ENCODE results near the gene MAD1L1.
"Not testable (repeated sequence)": the region's sequence is repeated elsewhere in the genome, so short reads cannot be mapped to it uniquely, and the experiment has no call there.

MAD1L1 gene

GRCh38 chr7:1970895-1971294 lies 261.9 kb downstream of the MAD1L1 start:
- peaks cover 0 to 12% of the 10 kb centered on the region in 2 experiments; a peak in 1 of 3 replicates for H3K36me3 ChIP-seq (ENCODE audit: control insufficient read depth in 2 of 2, insufficient read depth in 1 of 2, low read length in 2 of 2)
- ChIA-PET CTCF (no interaction called here), POLR2A (no interaction called here)
- no peak overlapping the region for H3K4me3 ChIP-seq (ENCODE audit: low read depth, low read length)
- TF ChIP-seq ZSCAN30 (tag by site-specific recombination; IDR thresholded peaks at IDR 0.05) = no peak
- TF ChIP-seq ZNF600 (tag by site-specific recombination; IDR thresholded peaks at IDR 0.05) = no peak
- H3K9me3 ChIP-seq (ENCODE audit: control insufficient read depth, insufficient read depth, low read depth, low read length) = no peaks in the 10 kb centered on the region
- H3K4me1 ChIP-seq (ENCODE audit: control insufficient read depth, insufficient read depth, low read length) = no peaks in the 10 kb centered on the region
- no peak overlapping the region for H3K27ac ChIP-seq (ENCODE audit: extremely low read depth, low read depth, low read length)

- H3K27ac ChIP-seq (ENCODE audit: extremely low read depth, low read depth, low read length); H3K4me3 ChIP-seq (ENCODE audit: low read depth, low read length); POLR2A ChIA-PET; H3K9me3 ChIP-seq (ENCODE audit: control insufficient read depth, insufficient read depth, low read depth, low read length); H3K36me3 ChIP-seq (ENCODE audit: control insufficient read depth in 2 of 2, insufficient read depth in 1 of 2, low read length in 2 of 2); CTCF ChIA-PET; H3K4me1 ChIP-seq (ENCODE audit: control insufficient read depth, insufficient read depth, low read length): not testable (repeated sequence)
These were observed 262.5 kb downstream of the MAD1L1 start for GRCh38 chr7:1970285-1970660.

GRCh38 chr7:1969459-1970284 lies 263.1 kb downstream of the MAD1L1 start:
- TF ChIP-seq ZBTB49 (tag by site-specific recombination; IDR thresholded peaks at IDR 0.05; ENCODE audit: low read depth) (no peak), ZBTB48 (tag by site-specific recombination; IDR thresholded peaks at IDR 0.05) (no peak), ZNF121 (tag by site-specific recombination; IDR thresholded peaks at IDR 0.05) (no peak), SETDB1 (IDR thresholded peaks at IDR 0.05; ENCODE audit: insufficient read length, low read length) (no peak), WT1 (tag by site-specific recombination; IDR thresholded peaks at IDR 0.05) (no peak), ZBTB11 (tag by site-specific recombination; conservative IDR thresholded peaks at IDR 0.05; ENCODE audit: low read depth) (no peak), ZNF133 (tag by site-specific recombination; IDR thresholded peaks at IDR 0.05) (no peak)
- ChIA-PET CTCF (no interaction called here), POLR2A (no interaction called here)
- Histone ChIP-seq H3K4me1 (ENCODE audit: control insufficient read depth, insufficient read depth, low read length) (no peaks in the 10 kb centered on the region), H3K9me3 (ENCODE audit: control insufficient read depth, insufficient read depth, low read depth, low read length) (no peaks in the 10 kb centered on the region), H3K36me3 (ENCODE audit: control insufficient read depth in 2 of 2, insufficient read depth in 1 of 2, low read length in 2 of 2) (peaks cover 0 to 10% of the 10 kb centered on the region in 2 experiments; a peak in 1 of 3 replicates), H3K4me3 (ENCODE audit: low read depth, low read length) (no peak overlapping the region), H3K27ac (ENCODE audit: extremely low read depth, low read depth, low read length) (no peak overlapping the region)

- CTCF ChIA-PET = no interaction called here
These were observed 264.2 kb downstream of the MAD1L1 start for GRCh38 chr7:1968397-1969111.

More at GRCh38 chr7:1968397-1969111, 264.2 kb downstream of the MAD1L1 start:
- no peaks in the 10 kb centered on the region for H3K9me3 ChIP-seq (ENCODE audit: control insufficient read depth, insufficient read depth, low read depth, low read length)
- H3K36me3 ChIP-seq (ENCODE audit: control insufficient read depth in 2 of 2, insufficient read depth in 1 of 2, low read length in 2 of 2) = peaks cover 0 to 10% of the 10 kb centered on the region in 2 experiments; a peak in 1 of 3 replicates
- TF ChIP-seq ZNF549 (tag by site-specific recombination; IDR thresholded peaks at IDR 0.05) (no peak), ZNF433 (tag by site-specific recombination; IDR thresholded peaks at IDR 0.05; ENCODE audit: low read depth) (no peak), ZNF560 (tag by site-specific recombination; IDR thresholded peaks at IDR 0.05; ENCODE audit: borderline replicate concordance) (no peak), ELK4 (IDR thresholded peaks at IDR 0.05; ENCODE audit: borderline replicate concordance, low read depth, low read length) (no peak), GLI2 (tag by site-specific recombination; IDR thresholded peaks at IDR 0.05; ENCODE audit: borderline replicate concordance, low read depth) (no peak), ZIC2 (tag by site-specific recombination; IDR thresholded peaks at IDR 0.05) (no peak)
- H3K4me3 ChIP-seq (ENCODE audit: low read depth, low read length) = no peak overlapping the region
- no peak overlapping the region for H3K27ac ChIP-seq (ENCODE audit: extremely low read depth, low read depth, low read length)
- H3K4me1 ChIP-seq (ENCODE audit: control insufficient read depth, insufficient read depth, low read length) = no peaks in the 10 kb centered on the region
- POLR2A ChIA-PET = no interaction called here

Measured in HEK293 (cell line).